ENCODE results near the gene TNFAIP1.
"Not testable (repeated sequence)": the region's sequence is repeated elsewhere in the genome, so short reads cannot be mapped to it uniquely, and the experiment has no call there.

Gene TNFAIP1

DNA sequence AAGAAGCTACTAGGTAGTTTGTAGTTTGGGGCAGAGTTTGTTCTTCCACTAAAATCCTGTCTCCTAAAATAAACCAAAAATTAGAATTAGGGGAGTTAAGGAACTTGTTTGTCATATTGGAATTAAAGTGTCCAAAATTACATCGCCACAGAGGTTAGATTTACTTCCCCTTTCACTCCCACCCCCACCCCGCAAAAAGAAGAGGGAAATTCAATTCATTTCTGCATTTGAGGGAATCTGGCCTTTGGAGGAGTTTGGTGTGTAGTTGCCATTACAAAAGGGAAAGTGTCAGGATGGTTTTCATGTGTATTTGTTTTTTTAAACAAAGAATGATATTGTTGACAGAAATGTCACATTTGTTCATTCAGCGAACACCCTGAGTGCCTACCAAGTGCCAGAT is 10.8 kb upstream of the TNFAIP1 start:
- DNase-seq (ENCODE audit: low read depth in 2 of 2): no peak

DNA sequence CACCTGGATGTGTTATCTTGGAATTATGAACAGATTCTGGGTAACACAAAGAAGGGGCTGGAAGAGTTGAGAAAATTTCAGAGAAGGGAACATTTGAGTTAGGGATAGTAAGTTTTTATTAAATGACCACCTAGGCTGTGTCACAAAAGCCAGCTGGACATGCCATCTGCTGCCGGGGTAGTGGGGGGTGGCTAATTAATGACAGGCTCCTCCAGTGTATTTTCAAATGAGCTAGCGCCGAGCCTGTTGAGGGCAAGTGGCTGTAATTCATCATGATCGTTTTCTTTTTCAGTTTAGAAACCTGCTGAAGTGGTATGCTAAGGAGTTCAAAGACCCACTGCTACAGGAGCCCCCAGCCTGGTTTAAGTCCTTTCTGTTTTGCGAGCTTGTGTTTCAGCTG is 10.3 kb upstream of the TNFAIP1 start:
- DNase-seq (ENCODE audit: low read depth in 2 of 2): no peak

DNA sequence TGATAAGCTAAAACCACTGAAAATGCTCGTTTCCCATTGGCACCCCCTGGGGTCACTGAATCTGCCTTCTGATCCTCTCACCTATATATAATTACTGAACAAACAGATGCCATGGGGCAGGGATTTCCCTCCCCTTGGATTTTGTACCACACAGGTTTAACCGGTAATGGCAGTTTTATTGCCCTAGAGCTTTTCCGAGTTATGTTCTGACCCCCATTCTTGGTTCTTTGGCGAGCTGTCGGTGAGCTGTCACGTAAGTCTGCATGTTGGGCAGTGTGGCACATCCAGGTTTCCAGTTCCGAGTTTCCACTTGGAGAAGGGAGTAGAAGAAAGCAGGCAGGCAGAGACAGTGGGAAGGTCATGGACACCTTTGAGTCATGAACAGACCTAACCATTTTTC is 9.4 kb upstream of the TNFAIP1 start:
- no peak for DNase-seq (ENCODE audit: low read depth in 2 of 2)

DNA sequence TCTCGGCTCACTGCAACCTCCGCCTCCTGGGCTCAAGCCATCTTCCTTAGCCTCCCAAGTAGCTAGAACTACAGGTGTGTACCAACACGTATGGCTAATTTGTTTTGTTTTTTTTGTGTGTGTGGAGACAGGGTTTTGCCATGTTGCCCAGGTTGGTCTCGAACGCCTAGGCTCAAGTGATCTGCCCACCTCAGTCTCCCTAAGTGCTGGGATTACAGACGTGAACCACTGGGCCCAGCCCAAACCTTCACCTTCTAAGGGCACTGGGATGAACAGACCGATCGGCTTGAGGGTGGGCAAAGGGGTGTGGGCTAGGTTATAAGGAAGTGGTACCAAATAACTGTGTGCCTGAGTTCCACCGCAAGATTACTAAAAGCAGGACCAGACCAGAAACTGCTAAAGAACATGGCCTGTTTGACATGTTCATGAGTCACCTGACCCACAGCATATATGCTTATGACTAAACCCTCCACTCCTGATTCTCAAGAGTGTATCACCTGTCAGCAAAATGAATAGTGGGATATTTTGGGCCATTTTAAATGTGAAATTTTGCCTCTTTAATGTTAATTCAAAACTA is 8.4 kb upstream of the TNFAIP1 start:
- no peak for DNase-seq (ENCODE audit: low read depth in 2 of 2)

DNA sequence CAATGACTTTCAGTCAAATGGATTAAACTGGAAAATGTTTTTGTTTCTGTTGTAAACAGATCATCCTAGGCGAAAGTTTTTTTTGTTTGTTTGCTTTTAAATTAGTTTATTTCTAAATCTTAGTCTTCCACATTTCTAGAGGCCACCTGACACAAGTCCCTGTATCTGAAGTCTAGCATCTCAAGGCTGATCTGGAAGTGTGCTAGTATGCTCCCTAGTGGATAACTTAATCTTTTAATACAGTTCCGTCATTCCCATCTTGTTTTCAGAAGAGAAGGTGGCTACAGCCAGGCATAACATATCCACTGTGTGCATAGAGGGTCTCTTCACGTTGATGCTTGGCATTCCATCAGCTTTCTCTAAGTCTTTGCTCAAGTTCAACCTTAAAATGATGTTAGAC is 7.9 kb upstream of the TNFAIP1 start:
- DNase-seq (ENCODE audit: low read depth in 2 of 2): no peak

DNA sequence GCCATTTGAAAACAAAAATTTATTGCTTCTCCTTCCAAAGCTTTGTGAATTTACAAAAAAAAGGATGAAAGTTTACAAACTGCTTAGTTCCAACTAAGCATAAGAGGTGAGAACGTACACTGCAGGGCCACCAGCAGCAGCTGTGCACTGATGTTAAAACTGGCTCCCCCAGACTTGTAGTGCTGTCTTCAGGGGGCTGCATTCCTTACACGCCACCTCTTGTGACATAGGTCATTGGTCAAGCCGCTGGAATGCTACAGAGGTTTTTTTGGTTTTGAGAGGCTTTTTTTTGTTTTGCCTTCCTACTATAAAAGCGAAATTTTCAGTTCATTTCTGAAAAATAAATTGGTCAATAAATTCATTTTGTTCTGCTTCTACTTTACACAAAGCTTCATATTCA is 7.2 kb upstream of the TNFAIP1 start:
- DNase-seq (ENCODE audit: low read depth in 2 of 2): no peak

DNA sequence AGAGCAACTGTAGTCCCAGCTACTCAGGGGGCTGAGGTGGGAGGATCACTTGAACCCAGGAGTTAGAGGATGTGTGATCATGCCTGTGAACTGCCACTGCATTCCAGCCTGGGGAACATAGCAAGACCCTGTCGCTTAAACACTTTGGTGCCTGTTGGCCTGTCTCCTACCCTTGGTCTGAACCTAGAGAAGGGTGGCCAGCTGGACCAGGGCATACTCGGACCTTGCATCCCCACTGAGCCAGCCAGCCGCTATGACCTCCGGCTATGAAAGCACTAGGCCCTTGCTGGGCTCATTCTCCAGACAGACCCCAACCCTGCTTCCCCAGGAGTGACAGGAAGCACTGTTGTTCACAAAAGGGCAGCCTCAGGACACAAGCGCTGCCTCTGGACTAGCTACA is 4.9 kb upstream of the TNFAIP1 start:
- DNase-seq (ENCODE audit: low read depth in 2 of 2): no peak

DNA sequence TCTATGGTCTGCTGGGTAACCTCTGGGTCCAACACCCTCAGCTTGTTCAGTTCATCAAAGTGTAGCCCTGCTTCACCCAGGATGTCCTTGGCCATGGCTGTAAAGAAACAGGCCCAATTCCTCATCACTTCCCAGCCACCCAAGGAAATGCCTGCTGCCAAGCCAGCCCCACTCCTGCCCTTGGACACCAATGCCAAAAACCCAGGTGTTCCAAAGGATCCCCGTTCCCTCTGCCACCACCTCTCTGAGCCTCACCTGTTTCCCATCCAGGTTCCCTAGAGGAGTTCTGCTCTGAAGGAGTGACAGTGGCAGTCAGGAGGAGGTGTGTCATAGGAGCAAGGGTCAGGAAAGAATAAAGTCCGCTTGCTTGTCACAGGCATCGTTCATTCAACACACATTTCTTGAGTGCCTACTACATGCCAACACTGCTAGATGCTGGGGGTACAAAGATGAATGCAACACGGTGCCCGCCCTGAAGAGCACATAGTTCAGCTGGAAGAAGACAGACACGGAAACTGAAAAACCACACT is 3.6 kb upstream of the TNFAIP1 start:
- DNase-seq (ENCODE audit: low read depth in 2 of 2): no peak

DNA sequence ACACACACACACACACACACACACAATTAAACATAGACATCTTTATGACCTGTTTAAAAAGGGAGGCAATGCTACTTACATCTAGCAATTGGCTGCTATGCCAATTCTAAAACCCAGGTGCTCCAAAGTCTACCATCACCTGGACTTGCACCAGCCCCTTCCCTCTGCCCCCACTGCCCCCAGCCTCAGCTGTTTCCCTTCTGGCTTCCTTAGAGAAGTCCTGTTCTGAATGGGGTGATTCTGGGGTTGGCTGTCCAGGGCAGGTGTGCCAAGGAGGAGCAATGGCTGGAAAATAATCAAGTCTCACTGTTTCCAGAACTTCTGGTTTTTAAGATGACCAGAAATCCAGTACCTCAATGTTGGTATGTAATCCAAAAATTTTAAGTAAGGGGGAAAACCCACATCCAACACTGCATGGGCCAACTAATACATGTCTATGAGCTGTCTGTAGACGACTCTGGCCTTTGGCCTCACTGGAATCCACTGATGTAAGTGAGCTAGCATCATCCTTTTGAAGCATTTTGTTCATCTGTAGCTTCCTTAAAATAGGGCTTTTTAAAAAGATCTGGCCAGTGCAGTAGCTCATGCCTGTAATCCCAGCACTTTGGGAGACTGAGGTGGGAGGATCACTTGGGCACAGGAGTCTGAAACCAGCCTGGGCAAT is 2.3 kb upstream of the TNFAIP1 start:
- no peak for DNase-seq (ENCODE audit: low read depth in 2 of 2)

DNA sequence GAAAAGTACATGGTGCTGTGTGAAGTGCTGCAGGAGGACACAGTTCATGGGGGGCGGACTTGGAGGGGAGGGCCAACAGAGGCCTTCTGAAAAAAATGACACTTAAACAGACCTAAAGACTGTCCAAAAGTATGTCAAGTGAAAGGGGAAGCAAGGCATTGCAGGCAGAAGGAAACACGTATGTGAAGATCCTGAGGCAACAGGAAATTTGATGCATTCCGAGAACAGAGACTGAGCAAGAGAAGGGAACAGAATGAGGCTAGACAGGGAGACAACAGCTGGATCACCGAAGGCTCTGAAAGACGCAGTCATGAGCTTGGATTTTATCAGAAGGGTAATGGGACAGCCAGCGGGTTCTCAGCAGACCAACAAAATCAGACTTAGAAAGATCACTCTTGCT is 1.4 kb upstream of the TNFAIP1 start:
- no peak for DNase-seq (ENCODE audit: low read depth in 2 of 2)

DNA sequence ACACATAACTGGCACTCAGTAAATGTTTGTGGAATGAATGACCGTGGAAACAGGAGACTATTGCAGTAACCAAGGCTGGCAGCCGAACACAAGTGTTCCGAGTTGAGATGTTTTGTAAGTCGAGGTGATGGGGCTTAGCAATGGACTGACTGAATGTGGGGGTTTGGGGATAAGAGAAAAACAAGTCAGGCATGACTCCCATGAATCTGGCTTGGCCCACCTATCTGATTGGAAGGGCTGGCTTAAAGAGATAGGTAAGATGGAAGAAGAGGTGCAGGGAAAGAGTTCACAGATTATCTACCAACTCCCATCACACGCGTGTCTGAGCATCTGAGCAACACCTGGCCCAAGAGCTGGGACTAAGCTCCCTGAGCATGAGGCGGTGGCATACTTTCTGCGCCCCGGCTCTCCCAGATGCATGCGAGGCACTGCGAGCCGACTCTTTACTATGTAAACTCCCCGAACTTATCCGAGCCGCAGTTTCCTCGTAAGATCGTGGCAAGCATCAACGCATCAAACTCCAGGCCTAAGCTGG is 828 bp upstream of the TNFAIP1 start:
- no peak for DNase-seq (ENCODE audit: low read depth in 2 of 2)

DNA sequence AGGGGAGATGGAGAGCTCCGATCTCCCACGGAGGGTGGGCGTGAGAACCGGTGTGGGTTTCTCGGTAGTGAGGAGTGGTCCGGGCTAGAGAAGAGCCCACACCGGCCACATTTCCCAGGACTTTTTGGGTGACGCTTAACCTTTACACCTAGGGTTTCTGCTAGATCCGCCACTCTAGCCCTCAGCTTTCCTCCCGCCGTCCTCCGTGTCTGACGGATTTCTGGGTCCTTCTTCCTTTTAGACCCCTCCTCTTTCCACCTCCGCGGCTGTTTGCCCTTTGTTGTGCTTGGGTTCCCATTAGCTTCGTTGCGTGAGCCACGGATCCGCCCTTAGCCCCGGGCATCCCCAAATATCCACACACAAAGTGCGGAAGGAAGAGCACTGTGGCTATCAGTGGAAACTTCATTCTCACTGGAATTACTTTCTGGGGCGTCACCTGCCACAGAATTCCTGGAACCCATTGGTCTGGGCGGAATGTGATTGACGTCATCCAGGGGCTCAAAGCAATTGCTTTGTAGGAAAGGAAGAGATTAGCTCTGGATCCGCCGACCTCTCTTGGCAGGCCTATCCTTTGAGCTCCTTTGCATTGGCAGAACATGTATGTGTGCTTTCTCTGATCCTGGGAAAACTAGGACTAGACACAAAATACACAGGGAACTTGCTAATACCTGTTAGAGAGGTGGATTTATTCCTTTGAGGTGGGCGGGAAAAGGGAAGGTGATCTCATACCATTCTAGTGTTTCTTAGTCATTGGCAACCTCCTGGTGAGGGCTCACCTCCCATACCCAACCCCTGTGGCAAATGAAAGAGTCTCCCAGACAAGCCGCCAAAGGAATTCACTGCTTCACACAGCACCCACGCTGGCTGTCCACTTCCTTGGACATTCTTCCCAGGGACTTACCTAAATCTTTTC is 654 bp downstream of the TNFAIP1 start:
- DNase-seq (ENCODE audit: low read depth in 2 of 2): no peak

DNA sequence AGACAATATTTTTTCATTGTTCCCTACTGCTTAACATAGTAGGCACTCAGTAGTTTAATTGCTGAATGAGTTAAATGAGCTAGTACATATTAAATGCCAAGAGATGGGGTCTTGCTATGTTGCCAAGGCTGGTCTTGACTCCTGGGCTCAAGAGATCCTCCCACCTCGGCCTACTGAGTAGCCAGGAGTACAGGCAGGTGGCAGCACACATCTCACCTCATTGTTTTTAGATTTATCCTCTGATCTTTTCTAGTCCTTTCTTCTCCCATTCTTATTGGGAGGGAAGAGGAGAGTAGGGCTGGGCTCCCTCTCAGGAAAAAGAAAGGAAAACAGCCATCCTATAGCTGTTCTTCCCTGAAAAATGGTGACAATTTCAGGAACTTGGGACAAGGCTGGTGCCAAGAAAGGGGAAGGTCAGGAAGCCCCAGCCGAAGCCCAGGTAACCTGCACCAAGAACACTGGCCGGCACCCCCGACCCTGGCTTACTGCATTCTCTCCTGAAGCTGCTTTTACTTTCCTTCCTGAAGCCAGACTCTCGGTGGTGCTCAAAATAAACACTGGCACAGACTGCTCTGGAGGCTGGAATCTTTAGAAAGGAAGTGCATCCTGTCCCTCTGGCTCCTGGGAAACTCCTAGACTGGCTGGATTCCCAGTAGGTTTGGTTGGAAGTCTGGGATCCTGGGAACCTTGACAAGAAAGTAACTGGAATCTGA is 2.7 kb downstream of the TNFAIP1 start:
- no peak for DNase-seq (ENCODE audit: low read depth in 2 of 2)

DNA sequence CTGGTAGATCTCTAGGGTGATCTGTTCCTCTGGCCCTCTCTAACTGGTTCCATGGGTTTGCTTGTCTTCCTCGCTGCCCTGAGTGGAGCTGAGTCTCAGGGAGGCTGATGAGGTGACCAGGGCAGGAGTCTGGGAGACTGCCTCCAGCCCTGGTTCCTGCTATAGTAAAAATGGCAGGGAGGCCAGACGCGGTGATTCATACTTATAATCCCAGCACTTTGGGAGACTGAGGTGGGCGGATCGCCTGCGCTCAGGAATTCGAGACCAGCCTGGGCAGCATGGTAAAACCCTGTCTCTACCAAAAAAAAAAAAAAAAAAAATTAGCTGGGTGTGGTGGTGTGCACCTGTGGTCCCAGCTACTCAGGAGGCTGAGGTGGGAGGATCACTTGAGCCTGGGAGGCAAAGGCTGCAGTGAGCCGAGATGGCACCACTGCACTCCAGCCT is 3.2 kb downstream of the TNFAIP1 start:
- DNase-seq (ENCODE audit: low read depth in 2 of 2): not testable (repeated sequence)

DNA sequence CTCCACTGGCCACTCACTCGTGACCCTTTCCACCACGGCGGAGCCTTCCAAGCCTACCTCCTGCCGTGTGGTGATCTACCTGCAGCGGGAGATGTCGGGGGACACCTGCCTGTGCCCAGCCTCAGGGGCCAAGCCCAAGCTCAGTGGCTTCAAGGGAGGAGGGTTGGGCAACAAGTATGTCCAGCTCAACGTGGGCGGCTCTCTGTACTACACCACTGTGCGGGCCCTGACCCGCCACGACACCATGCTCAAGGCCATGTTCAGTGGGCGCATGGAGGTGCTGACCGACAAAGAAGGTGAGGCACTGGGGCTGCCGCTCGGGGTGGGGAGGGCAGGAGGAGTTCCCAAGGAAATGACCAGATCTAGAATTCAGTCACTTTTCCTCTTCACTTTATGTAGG is 3.9 kb downstream of the TNFAIP1 start:
- DNase-seq (ENCODE audit: low read depth in 2 of 2): no peak

DNA sequence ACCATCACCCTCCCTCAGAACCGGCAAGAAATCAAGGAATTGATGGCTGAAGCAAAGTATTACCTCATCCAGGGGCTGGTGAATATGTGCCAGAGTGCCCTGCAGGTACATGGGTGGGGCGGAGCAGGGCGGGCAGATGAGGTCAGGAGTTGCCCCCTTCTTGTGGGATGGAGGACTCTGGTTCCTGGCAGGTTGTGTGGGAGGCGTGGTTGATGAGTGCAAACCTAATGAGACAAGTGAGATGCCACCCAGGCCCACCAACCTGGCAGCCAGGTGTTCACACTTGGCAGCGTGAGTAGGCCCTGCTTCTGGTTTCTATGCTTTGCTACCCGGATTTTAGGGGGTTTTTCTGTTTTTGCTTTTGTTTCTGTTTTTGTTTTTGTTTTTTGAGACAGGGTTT is 4.8 kb downstream of the TNFAIP1 start:
- DNase-seq (ENCODE audit: low read depth in 2 of 2): no peak

DNA sequence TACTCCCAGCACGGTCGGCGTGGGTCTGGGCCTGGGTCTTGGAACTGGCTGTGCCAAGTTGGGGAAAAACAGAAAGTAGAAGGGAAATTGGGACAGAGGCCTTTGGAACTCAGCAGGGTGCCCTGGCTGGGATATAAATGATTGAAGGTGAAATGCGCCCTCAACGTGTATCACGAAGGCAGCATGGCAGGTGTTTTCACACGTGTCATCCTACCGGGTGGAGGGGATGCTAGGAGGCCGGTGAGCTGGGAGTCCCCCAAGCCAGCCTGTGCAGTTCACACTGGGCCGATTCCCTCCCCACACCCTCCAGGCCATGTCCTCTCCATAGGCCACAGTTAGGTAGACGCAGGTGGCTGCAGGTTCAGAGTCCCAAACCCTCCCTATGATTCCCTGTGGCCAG is 6.0 kb downstream of the TNFAIP1 start:
- no peak for DNase-seq (ENCODE audit: low read depth in 2 of 2)

DNA sequence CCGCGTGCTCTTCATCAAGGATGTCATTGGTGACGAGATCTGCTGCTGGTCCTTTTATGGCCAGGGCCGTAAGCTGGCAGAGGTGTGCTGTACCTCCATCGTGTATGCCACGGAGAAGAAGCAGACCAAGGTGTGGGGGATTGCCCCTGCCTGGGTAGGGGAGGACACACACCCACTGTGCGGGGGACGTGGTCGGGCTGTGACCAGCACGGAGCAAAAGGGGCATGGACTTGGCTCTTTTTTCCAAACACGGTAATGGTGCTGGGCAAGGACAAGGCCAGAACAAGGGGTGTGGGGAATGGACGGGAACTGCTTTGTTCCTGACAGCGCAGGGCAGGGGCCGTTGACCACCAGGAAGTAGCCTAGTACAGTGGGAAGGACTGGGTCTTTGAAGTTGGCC is 6.8 kb downstream of the TNFAIP1 start:
- DNase-seq (ENCODE audit: low read depth in 2 of 2): no peak

DNA sequence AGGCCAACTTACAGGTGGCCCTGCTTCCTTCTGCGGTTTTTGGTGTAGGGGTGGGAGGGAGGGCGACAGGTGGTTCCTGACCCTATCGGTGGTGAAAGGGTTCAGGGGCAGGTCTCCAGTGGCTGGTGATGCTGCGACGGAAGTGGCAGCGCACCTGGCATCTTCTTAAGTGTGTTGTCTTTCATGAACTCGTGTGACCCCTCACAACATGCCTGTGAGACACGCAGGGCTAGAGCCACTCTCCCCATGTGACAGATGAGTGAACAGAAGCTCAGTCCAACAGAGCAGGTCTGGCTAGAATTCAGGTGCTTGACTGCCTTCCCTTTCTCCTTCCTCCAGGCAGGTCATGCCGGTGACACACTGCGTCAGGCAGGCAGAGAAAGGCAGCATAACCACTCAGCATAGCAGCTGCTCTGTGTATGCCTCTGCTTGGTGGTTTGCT is 8.0 kb downstream of the TNFAIP1 start:
- DNase-seq (ENCODE audit: low read depth in 2 of 2): no peak

DNA sequence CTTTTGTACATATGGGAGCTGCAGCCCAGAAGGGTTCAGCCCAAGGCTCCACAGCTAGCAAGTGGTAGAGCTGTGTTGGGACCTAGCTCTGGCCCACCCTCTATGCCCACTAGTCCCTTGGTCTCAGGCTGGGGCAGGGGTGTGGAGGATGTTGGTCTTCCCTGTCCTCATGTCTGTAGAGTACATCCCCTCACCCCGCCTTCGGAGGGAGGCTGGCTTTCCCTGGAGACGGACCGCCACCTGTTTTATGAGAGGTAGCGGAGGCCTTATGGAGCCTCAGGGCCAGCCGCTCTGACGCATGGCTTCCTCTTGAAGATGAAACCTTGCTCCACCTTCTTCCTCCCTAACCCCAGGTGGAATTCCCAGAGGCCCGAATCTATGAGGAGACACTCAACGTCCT is 8.4 kb downstream of the TNFAIP1 start:
- no peak for DNase-seq (ENCODE audit: low read depth in 2 of 2)

DNA sequence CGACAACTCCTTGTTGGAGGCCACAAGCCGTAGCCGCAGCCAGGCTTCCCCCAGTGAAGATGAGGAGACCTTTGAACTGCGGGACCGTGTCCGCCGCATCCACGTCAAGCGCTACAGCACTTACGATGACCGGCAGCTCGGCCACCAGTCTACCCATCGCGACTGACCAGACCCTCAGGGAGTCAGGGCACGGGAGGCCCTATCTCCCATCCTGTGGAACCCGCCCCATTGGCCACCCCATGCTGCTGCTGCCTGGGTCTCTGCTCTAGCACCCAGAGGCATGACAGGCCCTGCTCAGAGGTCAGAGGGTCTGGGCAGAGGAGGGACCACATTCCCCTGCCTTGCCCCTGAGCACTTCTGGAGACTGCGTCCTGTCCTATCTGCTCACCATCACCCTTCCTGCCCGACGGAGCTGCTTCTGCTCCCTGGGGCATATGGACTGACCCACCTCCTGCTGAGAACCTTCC is 8.9 kb downstream of the TNFAIP1 start:
- DNase-seq (ENCODE audit: low read depth in 2 of 2): no peak
